B cell (primary cell): ENCODE measurements around the gene ACTN1. TPM values are rescaled to one million over a fixed set of nuclear protein-coding genes. Genes with fewer than 3 reads are reported as not detected.

Experiments
- ATAC-seq: fragments of 200-7000 bp; cut with Tn5 transposase; one replicate; pipeline ENCODE4 v1.10.0; 2021; ENCODE audit warnings: low read depth, mild to moderate bottlenecking, moderate number of reproducible peaks, moderate library complexity
- CTCF ChIA-PET: fragments of 350-600 bp; sonication (Branson Sonifier 250); formaldehyde crosslinking; loops from one replicate; lab custom pipeline; 2021; ENCODE audit warnings: antibody characterized with exemption, inconsistent platforms; lab: Charles Lee
- POLR2A ChIA-PET: fragments of 350-600 bp; sonication (Branson Sonifier 250); formaldehyde crosslinking; loops from one replicate; lab custom pipeline; 2021; ENCODE audit warnings: antibody characterized with exemption; lab: Charles Lee
- DNase-seq: peaks from one replicate; pipeline ENCODE4 v3.0.0; 2013
- H2AFZ ChIP-seq: 2 replicates; pipeline ENCODE4 v1.6.1; 2012; ENCODE audit warnings: mild to moderate bottlenecking, low read depth, low read length; ENCODE audit not compliant: insufficient read depth, poor library complexity, severe bottlenecking
- H3K27ac ChIP-seq, 2 donors: 1 replicate in 1 of 2; 2 replicates in 1 of 2; pipeline ENCODE4 v1.5.1; 2012 to 2013; ENCODE audit warnings: low read length in 2 of 2, mild to moderate bottlenecking in 2 of 2, moderate library complexity in 1 of 2
- H3K27me3 ChIP-seq, 4 experiments: fragments of 200-600 bp in 1 of 4; sonication (generic) in 1 of 4; replicated peaks in 1 of 4; 1 replicate in 2 of 4; 2 replicates in 2 of 4; pipeline versions ENCODE4 v1.6.1 to v1.7.0; 2013 to 2016; ENCODE audit warnings: low read length in 3 of 4, mild to moderate bottlenecking in 2 of 4, mixed read lengths in 1 of 4, moderate library complexity in 1 of 4; ENCODE audit not compliant: insufficient read depth in 4 of 4, control insufficient read depth in 3 of 4; ENCODE audit errors: control extremely low read depth in 1 of 4
- H3K36me3 ChIP-seq, 2 experiments: replicated peaks in 1 of 2; 1 replicate in 1 of 2; 2 replicates in 1 of 2; pipeline versions ENCODE4 v1.6.1 to v1.7.1; 2013; ENCODE audit warnings: low read length in 1 of 2; ENCODE audit not compliant: insufficient read depth in 2 of 2, control insufficient read depth in 1 of 2; ENCODE audit errors: control extremely low read depth in 1 of 2, extremely low read depth in 1 of 2
- H3K4me1 ChIP-seq, 2 donors: fragments of 200-600 bp in 1 of 2; sonication (generic) in 1 of 2; 1 replicate in 1 of 2; 2 replicates in 1 of 2; pipeline versions ENCODE4 v1.5.1 to v1.6.1; 2013 to 2017; ENCODE audit warnings: low read length in 2 of 2; ENCODE audit not compliant: control insufficient read depth in 2 of 2, insufficient read depth in 2 of 2
- H3K4me2 ChIP-seq: replicated peaks from 2 replicates; pipeline ENCODE3; 2012; ENCODE audit warnings: mild to moderate bottlenecking, low read depth, low read length; ENCODE audit not compliant: poor library complexity, severe bottlenecking
- H3K4me3 ChIP-seq, 5 experiments: fragments of 200-600 bp in 1 of 5; sonication (generic) in 1 of 5; 1 replicate in 3 of 5; 2 replicates in 2 of 5; pipeline versions ENCODE4 v1.5.1 to v1.7.0; 2011 to 2016; ENCODE audit warnings: low read length in 4 of 5, mild to moderate bottlenecking in 4 of 5, low read depth in 2 of 5, control low read depth in 1 of 5, moderate library complexity in 1 of 5; ENCODE audit not compliant: insufficient read depth in 1 of 5; ENCODE audit errors: control extremely low read depth in 1 of 5, extremely low read depth in 1 of 5
- H3K79me2 ChIP-seq: fragments of 200-600 bp; sonication (generic); one replicate; pipeline ENCODE4 v1.6.0; 2016; ENCODE audit warnings: low read length; ENCODE audit not compliant: control insufficient read depth, insufficient read depth
- H3K9ac ChIP-seq: fragments of 200-600 bp; sonication (generic); 2 replicates; pipeline ENCODE4 v1.6.1; 2017; ENCODE audit warnings: mild to moderate bottlenecking, low read length, moderate library complexity
- H3K9me3 ChIP-seq, 3 donors: one replicate each; pipeline versions ENCODE4 v1.6.1 to v1.7.1; 2013; ENCODE audit warnings: low read length in 2 of 3; ENCODE audit not compliant: control insufficient read depth in 2 of 3, insufficient read depth in 1 of 3; ENCODE audit errors: control extremely low read depth in 1 of 3
- H4K20me1 ChIP-seq: 2 replicates; pipeline ENCODE4 v1.6.0; 2012; ENCODE audit warnings: mild to moderate bottlenecking, low read length; ENCODE audit not compliant: insufficient read depth, control insufficient read depth, poor library complexity, severe bottlenecking
- H3K27ac Mint-ChIP-seq: one replicate; pipeline ENCODE4 v1.8.0; 2021; ENCODE audit warnings: mixed read lengths
- H3K27me3 Mint-ChIP-seq: one replicate; pipeline ENCODE4 v1.8.0; 2021; ENCODE audit warnings: mixed read lengths
- H3K4me1 Mint-ChIP-seq: one replicate; pipeline ENCODE4 v1.8.0; 2021; ENCODE audit warnings: mixed read lengths
- H3K4me3 Mint-ChIP-seq: one replicate; pipeline ENCODE4 v1.8.0; 2021; ENCODE audit warnings: mixed read lengths
- H3K9me3 Mint-ChIP-seq: one replicate; pipeline ENCODE4 v1.8.0; 2022; ENCODE audit warnings: mixed read lengths; ENCODE audit not compliant: insufficient read depth
- CTCF ChIP-seq: fragments of 200-600 bp; IDR thresholded peaks from one replicate; pipeline ENCODE4 v1.8.0; 2022; ENCODE audit warnings: antibody characterized with exemption, mild to moderate bottlenecking
- EZH2 ChIP-seq: IDR thresholded peaks from 2 replicates; pipeline ENCODE4 v1.6.1; 2012; ENCODE audit warnings: borderline replicate concordance, low read depth, mild to moderate bottlenecking, moderate library complexity, low read length; ENCODE audit not compliant: insufficient read depth, poor library complexity, severe bottlenecking
- WGBS: methylation state at CpG from one replicate; pipeline ENCODE4 v1.1.5; 2013; ENCODE audit warnings: missing lambda C conversion rate; ENCODE audit not compliant: insufficient coverage; 5-methylcytosine and 5-hydroxymethylcytosine counted together
- intact Hi-C: fragments of 100-400 bp; cut with micrococcal nuclease; formaldehyde crosslinking; loops from one replicate; pipeline ENCODE4 v1.10.0; 2022
- polyA plus RNA-seq: library from polyadenylated mRNA; depleted of rRNA; stranded (reverse); fragments of >200 nt; gene quantifications from 2 replicates; pipeline ENCODE4 v1.2.3, GENCODE V29; 2012
- total RNA-seq, 2 donors: library from RNA; stranded (reverse); fragments of 120-200 nt in 1 of 2; gene quantifications; 1 replicate in 1 of 2; 2 replicates in 1 of 2; pipeline versions ENCODE4 v1.2.3 to v1.2.4, GENCODE V29; 2013 to 2022

ACTN1 gene
- total and polyA plus RNA-seq, 2 donors (not counting 1 experiment from before 2014, with no cell fraction given) = 0.74 to 0.89 TPM

DNA sequence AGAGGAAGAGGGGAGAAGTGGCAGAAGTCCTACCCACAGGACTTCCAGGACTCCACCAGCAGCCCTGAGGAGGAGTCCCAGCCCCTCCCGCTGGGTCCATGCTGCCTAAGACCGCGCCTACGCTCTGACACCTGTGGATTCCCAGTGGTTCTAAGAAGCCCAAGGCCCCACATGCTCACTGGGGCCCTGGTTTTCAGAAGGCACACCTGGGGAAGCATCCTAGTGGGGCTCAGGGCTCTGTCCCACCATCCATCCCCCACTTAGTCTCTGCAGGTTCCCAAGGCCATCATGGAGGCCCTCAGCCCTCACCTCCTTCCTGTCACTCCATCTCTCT lies 32.6 kb downstream of the ACTN1 start:
- Mint-ChIP-seq H3K27ac (no peak overlapping the region), H3K27me3 (peaks cover 30% of the 10 kb centered on the region), H3K4me1 (peaks cover 8% of the 10 kb centered on the region), H3K4me3 (no peak overlapping the region), H3K9me3 (no peaks in the 10 kb centered on the region)
- DNase-seq (no peak), ATAC-seq (no peak)
- H3K9me3 ChIP-seq = peaks cover 0 to 5% (median 0%) of the 10 kb centered on the region in 3 donors
- H3K36me3 ChIP-seq = no peaks in the 10 kb centered on the region
- CTCF ChIA-PET = interaction anchor here (1.3 kb wide), 1 partner anchor 34 kb away, joined by 4 read pairs; no protein-coding TSS in a partner anchor
- no peak overlapping the region for H3K4me2 ChIP-seq
- intact Hi-C loops = no loop called here
- no peak overlapping the region for H2AFZ ChIP-seq
- no peak overlapping the region for H3K27ac ChIP-seq
- TF ChIP-seq EZH2 (no peak), CTCF (no peak)
- no peak overlapping the region for H3K4me3 ChIP-seq
- peaks cover 5 to 6% of the 10 kb centered on the region in 2 donors for H3K4me1 ChIP-seq
- 89% methylated on average over 4 of the region's 4 CpGs for WGBS
- no peaks in the 10 kb centered on the region for H3K79me2 ChIP-seq
- peaks cover 0 to 3% (median 0%) of the 10 kb centered on the region in 4 experiments for H3K27me3 ChIP-seq
- POLR2A ChIA-PET = no interaction called here
- H4K20me1 ChIP-seq = no peaks in the 10 kb centered on the region
- no peak overlapping the region for H3K9ac ChIP-seq

DNA sequence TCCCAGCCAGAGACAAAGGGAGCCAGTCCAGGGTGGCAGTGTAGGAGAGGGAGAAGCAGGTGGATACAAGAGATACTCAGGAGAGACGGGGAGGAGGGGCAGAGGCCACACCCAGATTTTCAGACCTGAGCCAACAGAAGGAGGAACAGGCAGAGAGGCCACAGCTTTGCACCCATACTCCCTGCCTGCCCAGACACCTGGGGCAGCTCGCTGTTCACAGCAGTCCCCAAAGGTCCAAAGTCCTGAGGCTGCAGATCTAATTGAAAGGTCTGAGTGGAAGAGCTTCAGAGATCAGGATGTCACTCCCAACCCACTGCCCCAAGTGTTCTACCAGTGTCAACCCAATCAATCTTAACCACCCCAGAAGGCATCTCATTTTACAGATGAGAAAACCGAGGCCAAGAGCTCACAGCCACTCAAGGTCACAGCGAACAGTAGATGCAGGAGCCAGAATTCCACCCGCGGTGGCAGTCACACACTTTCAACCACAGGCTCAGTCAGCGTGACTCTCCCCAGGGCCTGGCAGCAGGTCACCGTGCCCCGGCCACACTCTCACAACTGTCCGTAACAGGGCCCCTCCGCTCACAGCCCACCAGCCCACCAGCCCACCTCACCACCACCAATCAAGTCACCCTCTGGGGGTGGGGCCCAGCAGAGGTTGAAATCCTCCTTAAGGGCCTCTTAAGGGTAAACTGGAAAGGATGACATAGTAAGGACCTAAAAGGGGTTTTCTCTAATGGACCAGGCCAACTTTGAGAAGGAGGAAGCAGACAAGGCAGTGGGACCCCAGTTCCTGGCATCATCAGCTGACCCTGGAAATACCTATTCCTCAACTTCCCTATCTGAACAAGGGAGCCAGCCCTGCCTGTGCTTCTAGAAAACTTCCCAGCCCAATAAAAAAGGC lies 33.3 kb downstream of the ACTN1 start:
- Histone ChIP-seq H3K27ac (no peak overlapping the region), H2AFZ (no peak overlapping the region), H3K79me2 (no peaks in the 10 kb centered on the region), H3K9me3 (peaks cover 0 to 5% (median 0%) of the 10 kb centered on the region in 3 donors), H3K4me3 (no peak overlapping the region), H3K9ac (no peak overlapping the region), H3K4me1 (peaks cover 5 to 6% of the 10 kb centered on the region in 2 donors), H3K27me3 (peaks cover 0 to 3% (median 0%) of the 10 kb centered on the region in 4 experiments), H3K4me2 (no peak overlapping the region), H3K36me3 (no peaks in the 10 kb centered on the region), H4K20me1 (no peaks in the 10 kb centered on the region)
- Mint-ChIP-seq H3K27ac (no peak overlapping the region), H3K9me3 (no peaks in the 10 kb centered on the region), H3K27me3 (peaks cover 30% of the 10 kb centered on the region), H3K4me3 (no peak overlapping the region), H3K4me1 (peaks cover 8% of the 10 kb centered on the region)
- TF ChIP-seq CTCF (no peak), EZH2 (no peak)
- ChIA-PET POLR2A (no interaction called here), CTCF (interaction anchor here (1.2 kb wide), 1 partner anchor 18 kb away, joined by 3 read pairs; no protein-coding TSS in a partner anchor)
- intact Hi-C loops = no loop called here
- WGBS = 59% methylated on average over 8 of the region's 11 CpGs
- DNase-seq (no peak), ATAC-seq (no peak)
